ENCODE results near the gene LRRN4. TPM values are rescaled to one million over a fixed set of nuclear protein-coding genes. Genes with fewer than 3 reads are reported as not detected.
A peak's percentile ranks its signal among the peaks of the same experiment; 100 is the strongest.
"Not testable (repeated sequence)": the region's sequence is repeated elsewhere in the genome, so short reads cannot be mapped to it uniquely, and the experiment has no call there.

Gene LRRN4
- total RNA-seq, 2 donors from 2014 or later = 15.0 to 36.7 TPM

DNA sequence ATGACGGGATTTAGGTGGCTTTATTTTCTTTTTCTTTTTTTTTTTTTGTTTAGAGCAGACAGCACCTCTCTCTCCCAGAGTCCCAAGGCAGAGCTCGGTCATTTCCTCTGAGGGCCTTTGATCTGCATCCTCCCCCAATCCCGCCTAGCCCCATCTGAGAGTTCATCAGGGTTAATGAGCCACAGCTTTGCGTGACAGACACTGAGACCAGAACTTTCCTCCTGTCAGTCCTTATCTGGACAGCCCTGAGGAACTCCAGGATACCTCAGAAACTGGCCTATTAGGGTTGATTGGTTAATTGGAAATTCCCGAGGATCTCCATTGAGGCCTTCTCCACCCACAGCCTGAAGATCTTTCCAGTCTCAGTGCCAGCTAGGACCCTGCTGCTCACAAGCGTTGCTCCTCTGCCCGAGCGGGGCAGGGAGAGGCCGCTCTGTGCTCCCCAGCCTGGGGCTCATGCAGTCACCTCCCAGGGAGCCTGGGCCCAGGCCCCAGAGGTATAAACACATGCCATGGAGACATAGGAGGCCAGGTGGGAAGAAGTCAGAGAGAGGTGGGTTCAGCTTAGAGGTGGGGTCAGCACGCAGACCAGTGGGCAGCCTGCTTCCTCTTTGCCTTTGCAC is 1.4 kb upstream of the LRRN4 start:
- TF ChIP-seq, protein P1, sequence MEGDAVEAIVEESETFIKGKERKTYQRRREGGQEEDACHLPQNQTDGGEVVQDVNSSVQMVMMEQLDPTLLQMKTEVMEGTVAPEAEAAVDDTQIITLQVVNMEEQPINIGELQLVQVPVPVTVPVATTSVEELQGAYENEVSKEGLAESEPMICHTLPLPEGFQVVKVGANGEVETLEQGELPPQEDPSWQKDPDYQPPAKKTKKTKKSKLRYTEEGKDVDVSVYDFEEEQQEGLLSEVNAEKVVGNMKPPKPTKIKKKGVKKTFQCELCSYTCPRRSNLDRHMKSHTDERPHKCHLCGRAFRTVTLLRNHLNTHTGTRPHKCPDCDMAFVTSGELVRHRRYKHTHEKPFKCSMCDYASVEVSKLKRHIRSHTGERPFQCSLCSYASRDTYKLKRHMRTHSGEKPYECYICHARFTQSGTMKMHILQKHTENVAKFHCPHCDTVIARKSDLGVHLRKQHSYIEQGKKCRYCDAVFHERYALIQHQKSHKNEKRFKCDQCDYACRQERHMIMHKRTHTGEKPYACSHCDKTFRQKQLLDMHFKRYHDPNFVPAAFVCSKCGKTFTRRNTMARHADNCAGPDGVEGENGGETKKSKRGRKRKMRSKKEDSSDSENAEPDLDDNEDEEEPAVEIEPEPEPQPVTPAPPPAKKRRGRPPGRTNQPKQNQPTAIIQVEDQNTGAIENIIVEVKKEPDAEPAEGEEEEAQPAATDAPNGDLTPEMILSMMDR (IDR thresholded peaks at IDR 0.05) = no peak
- H3K27ac ChIP-seq = no peak overlapping the region
- H3K36me3 ChIP-seq = no peaks in the 10 kb centered on the region
- no peaks in the 10 kb centered on the region for H3K27me3 ChIP-seq
- no peak for DNase-seq (ENCODE audit: low spot score)
- no peaks in the 10 kb centered on the region for H3K9me3 ChIP-seq
- peaks cover 0 to 13% of the 10 kb centered on the region in 2 donors for H3K4me1 ChIP-seq
- H3K4me3 ChIP-seq = no peak overlapping the region

DNA sequence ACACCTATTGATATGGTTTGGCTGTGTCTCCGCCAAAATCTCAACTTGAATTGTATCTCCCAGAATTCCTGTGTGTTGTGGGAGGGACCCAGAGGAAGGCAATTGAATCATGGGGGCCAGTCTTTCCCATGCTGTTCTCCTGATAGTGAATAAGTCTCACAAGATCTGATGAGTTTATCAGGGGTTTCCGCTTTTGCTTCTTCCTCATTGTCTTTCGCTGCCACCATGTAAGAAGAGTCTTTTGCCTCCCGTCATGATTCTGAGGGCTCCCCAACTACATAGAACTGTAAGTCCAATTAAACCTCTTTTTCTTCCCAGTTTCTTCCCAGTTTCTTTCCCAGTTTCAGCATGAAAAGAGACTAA is 810 bp upstream of the LRRN4 start:
- DNase-seq (ENCODE audit: low spot score) = not testable (repeated sequence)

DNA sequence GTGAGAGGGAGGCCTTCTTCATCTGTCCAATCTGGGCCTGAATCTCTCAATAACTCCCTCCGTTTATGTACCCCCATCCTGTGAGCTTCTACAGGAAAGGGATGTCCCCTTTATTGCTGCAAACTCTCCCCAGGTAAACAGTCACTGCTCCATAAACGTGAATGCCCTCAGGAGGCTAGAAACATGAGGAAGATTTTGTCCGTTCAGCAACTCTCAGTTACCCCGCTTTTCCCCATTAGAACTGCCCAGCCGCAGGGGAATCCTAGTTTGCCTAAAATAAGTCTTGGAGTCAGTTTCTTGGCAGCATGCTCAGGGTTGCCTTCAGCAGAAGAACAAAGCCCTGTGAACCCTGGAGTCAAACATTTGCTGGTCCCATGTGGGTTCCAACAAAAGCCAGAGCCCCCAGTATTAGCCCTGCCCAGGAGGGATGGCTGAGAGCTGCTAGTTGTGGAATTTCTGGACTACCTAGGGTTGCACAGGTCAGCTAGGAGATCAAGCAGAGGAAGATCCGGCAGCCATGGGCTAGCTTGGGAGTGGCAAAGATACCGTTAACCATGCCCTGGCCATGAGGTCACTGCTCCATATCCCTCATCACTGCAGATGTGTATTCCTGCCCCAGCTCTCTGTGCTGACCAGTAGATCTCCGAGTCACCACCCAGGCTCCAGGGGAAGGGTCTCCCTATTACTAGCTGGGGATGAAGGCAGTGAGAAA is 640 bp downstream of the LRRN4 start:
- no peak for DNase-seq (ENCODE audit: low spot score)
- TF ChIP-seq, protein P1 (IDR thresholded peaks at IDR 0.05) = no peak
- Histone ChIP-seq H3K36me3 (no peaks in the 10 kb centered on the region), H3K4me3 (peak overlapping the region in 1 of 2 donors; percentile 40), H3K27ac (no peak overlapping the region), H3K9me3 (no peaks in the 10 kb centered on the region), H3K4me1 (peaks cover 0 to 13% of the 10 kb centered on the region in 2 donors), H3K27me3 (no peaks in the 10 kb centered on the region)

More for the DNA sequence above, 810 bp upstream of the LRRN4 start:
- not testable (repeated sequence) for H3K27ac ChIP-seq, H3K27me3 ChIP-seq, H3K4me3 ChIP-seq, H3K36me3 ChIP-seq, H3K9me3 ChIP-seq
- peaks cover 0 to 13% of the 10 kb centered on the region in 2 donors for H3K4me1 ChIP-seq

DNA sequence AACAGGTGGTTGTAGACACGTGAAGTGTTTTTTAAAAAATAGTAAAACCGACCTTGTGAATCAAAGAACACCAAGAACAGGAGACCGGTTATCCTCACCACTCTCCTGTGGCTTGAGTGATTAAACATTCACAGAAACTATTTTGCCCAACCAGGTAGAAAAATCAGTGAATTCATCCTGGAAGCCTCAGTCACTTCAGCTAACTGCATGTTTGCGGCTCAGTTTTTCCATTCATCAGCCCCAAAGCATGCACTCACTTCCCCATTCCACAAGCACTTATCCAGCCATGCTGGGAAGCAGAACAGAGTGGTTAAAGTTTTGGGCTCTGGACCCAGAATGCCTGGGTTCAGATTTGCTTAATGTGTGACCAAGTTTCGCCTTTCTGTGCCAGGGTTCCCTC is 2.4 kb downstream of the LRRN4 start:
- H3K4me3 ChIP-seq = peak overlapping the region in 1 of 2 donors; percentile 40
- no peak for DNase-seq (ENCODE audit: low spot score)
- H3K27me3 ChIP-seq = no peaks in the 10 kb centered on the region
- no peaks in the 10 kb centered on the region for H3K36me3 ChIP-seq
- no peaks in the 10 kb centered on the region for H3K9me3 ChIP-seq
- peaks cover 0 to 13% of the 10 kb centered on the region in 2 donors for H3K4me1 ChIP-seq
- TF ChIP-seq, protein P1 (IDR thresholded peaks at IDR 0.05) = no peak
- no peak overlapping the region for H3K27ac ChIP-seq

DNA sequence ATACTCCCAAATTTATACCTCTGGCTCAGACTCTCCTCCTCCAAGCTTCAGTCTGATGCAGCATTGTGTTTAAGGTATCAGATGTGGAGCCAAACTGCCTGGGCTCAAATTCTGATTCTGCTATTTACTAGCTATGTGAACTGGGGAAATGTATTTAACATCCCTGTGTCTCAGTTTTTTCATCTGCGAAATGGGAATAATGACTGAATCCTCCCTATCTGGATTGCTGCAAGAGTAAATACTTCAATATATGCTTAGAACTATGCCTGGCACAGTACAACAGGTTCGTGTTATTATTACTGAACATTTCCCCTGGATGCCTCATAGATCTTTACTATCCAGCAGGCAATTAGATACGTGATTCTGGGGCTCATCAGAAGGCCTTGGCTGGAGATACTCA is 5.5 kb downstream of the LRRN4 start:
- peaks cover 0 to 13% of the 10 kb centered on the region in 2 donors for H3K4me1 ChIP-seq
- peaks cover 5% of the 10 kb centered on the region for H3K36me3 ChIP-seq
- no peaks in the 10 kb centered on the region for H3K27me3 ChIP-seq
- no peak for DNase-seq (ENCODE audit: low spot score)
- no peaks in the 10 kb centered on the region for H3K9me3 ChIP-seq
- no peak overlapping the region for H3K4me3 ChIP-seq
- H3K27ac ChIP-seq = no peak overlapping the region
- TF ChIP-seq, protein P1 (IDR thresholded peaks at IDR 0.05) = no peak

DNA sequence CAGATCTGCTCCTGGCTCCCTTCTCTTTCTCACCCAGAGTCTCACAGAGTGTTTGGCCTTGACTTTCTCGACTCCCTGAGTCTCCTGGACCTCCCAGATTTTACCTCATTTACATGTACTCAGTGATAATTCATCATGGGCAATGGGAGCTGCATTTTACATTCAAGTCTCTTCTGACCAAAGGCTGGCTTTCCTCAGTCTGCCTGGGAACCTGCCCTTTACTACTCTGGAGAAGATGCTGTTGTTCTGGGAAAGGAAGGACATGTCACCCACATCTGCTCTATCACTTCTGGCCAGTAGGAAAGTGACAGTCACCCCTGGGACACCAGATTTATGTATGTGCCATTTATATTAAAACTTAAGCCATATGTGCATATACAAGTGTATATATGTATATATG is 7.4 kb downstream of the LRRN4 start:
- Histone ChIP-seq H3K4me1 (no peaks in the 10 kb centered on the region), H3K4me3 (no peak overlapping the region), H3K27me3 (no peaks in the 10 kb centered on the region), H3K9me3 (no peaks in the 10 kb centered on the region), H3K27ac (no peak overlapping the region), H3K36me3 (peaks cover 18% of the 10 kb centered on the region)
- TF ChIP-seq, protein P1 (IDR thresholded peaks at IDR 0.05) = no peak
- no peak for DNase-seq (ENCODE audit: low spot score)

Data from right atrium auricular region (tissue), 2 donors.